Measurements from ENCODE around the gene THNSL1.
A peak's percentile ranks its signal among the peaks of the same experiment; 100 is the strongest.
"Not testable (repeated sequence)": the region's sequence is repeated elsewhere in the genome, so short reads cannot be mapped to it uniquely, and the experiment has no call there.

Gene THNSL1

DNA sequence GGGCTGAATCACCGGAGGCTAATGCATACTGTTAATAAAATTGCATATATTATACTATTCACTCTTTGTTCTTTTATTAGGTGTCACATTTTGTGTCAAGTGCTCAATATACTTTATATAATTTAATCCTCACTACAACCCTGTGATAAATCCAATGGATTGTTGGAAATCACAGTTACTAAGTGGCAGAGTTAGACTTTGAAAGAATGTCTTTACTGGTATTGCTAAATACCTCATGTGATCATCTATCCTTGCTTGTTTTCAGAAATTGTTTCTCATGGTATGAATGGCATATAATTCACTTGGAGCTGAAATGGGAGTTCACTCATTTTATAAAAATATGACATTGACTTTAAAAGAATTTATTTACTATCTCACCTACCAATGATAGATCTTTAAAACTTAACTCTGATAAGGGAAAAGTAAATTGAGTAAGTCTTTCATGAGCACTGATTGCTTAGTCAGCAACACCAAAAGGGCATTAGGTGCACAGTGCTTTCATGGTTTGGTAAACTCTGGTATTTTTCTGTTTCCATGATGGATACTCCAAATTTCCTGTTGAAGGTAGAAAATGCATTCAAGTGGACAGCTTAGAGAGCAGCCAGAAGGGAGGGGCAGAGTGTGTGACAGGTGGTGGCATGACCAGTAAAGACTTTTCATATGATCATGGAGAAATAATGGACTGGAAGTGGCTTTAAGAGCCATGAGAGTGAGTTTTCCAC lies 23.0 kb upstream of the THNSL1 start:
- in situ Hi-C loops (cut with HindIII; ENCODE audit: low sequenced_read_pairs): no loop called here
- TF ChIP-seq, protein P1, sequence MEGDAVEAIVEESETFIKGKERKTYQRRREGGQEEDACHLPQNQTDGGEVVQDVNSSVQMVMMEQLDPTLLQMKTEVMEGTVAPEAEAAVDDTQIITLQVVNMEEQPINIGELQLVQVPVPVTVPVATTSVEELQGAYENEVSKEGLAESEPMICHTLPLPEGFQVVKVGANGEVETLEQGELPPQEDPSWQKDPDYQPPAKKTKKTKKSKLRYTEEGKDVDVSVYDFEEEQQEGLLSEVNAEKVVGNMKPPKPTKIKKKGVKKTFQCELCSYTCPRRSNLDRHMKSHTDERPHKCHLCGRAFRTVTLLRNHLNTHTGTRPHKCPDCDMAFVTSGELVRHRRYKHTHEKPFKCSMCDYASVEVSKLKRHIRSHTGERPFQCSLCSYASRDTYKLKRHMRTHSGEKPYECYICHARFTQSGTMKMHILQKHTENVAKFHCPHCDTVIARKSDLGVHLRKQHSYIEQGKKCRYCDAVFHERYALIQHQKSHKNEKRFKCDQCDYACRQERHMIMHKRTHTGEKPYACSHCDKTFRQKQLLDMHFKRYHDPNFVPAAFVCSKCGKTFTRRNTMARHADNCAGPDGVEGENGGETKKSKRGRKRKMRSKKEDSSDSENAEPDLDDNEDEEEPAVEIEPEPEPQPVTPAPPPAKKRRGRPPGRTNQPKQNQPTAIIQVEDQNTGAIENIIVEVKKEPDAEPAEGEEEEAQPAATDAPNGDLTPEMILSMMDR (IDR thresholded peaks at IDR 0.05; ENCODE audit: low read depth, low read length): no peak
- no peak overlapping the region for H3K4me3 ChIP-seq (ENCODE audit: low read depth, low read length)
- DNase-seq (ENCODE audit: low read depth, low spot score): no peak

DNA sequence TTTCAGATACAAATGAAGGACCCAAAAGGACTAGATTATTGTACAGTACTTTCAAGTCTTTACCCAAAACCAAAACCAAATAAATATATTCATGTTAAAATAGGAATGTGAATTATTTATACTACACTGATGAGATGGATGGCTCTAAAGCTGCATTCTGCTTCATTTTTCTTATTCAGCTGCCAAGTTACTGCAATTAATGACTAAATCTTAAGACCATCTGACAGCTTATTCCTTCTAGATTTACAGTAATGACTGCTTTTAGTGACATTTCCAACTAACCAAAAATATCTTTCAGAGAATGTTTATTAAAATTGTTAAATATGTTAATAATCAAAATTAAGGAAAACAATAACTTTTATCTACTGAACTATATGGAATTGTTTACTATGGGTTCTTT lies 21.3 kb upstream of the THNSL1 start:
- no peak overlapping the region for H3K4me3 ChIP-seq (ENCODE audit: low read depth, low read length)
- TF ChIP-seq, protein P1 (IDR thresholded peaks at IDR 0.05; ENCODE audit: low read depth, low read length): no peak
- no peak for DNase-seq (ENCODE audit: low read depth, low spot score)
- in situ Hi-C loops (cut with HindIII; ENCODE audit: low sequenced_read_pairs): no loop called here

DNA sequence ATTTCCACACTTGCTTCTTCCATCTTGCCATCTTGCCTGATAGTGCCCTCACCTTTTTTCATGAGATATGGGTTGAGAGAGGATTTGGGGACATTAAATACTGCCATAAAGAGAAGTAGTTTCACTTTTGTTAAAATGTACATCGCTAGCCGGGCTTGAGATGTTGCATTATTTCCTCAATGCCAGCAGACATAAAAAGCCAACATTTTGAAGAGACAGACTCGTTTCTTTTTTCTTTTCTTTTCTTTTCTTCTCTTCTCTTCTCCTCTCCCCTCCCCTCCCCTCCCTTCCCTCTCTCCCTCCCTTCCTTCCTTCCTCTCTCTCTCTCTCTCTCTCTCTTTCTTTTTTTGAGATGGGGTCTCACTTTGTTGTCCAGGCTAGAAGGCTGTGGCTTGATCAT lies 18.4 kb upstream of the THNSL1 start:
- TF ChIP-seq, protein P1 (IDR thresholded peaks at IDR 0.05; ENCODE audit: low read depth, low read length): no peak
- no peak for DNase-seq (ENCODE audit: low read depth, low spot score)
- in situ Hi-C loops (cut with HindIII; ENCODE audit: low sequenced_read_pairs): no loop called here

DNA sequence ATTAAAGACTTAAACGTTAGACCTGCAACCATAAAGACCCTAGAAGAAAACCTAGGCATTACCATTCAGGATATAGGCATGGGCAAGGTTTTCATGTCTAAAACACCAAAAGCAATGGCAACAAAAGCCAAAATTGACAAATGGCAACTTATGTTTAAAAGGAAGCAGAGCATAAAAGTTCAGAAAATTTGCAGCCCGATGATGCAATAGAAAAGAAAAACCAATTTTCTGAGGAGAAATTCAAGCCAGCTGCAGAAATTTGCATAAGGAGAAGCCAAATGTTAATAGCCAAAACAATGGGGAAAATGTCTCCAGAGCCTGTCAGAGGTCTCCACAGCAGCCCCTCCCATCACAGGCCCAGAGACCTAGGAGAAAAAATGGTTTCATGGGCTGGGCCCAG lies 4.8 kb upstream of the THNSL1 start:
- DNase-seq (ENCODE audit: low read depth, low spot score); in situ Hi-C loops (cut with HindIII; ENCODE audit: low sequenced_read_pairs); H3K4me3 ChIP-seq (ENCODE audit: low read depth, low read length): not testable (repeated sequence)

More for the DNA sequence above, 18.4 kb upstream of the THNSL1 start:
- no peak overlapping the region for H3K4me3 ChIP-seq (ENCODE audit: low read depth, low read length)

DNA sequence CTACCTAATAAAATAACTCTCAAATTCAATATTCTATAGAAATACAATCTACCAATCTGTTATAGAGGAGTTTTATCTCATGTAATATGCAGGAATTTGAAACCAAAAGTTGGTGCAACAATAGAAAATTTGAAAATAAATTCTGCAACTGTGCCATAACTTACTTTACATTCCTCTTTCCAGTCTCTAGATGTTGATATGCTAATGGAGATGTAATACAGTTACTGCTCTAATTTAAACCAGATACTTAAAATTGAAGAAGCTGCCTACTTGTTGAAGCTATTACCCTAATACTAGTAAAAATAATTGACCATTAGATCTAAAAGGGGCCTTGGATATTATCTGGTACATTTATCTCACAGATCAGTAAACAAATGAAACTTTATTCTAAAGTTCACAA lies 1.8 kb upstream of the THNSL1 start:
- in situ Hi-C loops (cut with HindIII; ENCODE audit: low sequenced_read_pairs): no loop called here
- H3K4me3 ChIP-seq (ENCODE audit: low read depth, low read length): no peak overlapping the region
- DNase-seq (ENCODE audit: low read depth, low spot score): no peak
- TF ChIP-seq, protein P1 (IDR thresholded peaks at IDR 0.05; ENCODE audit: low read depth, low read length): no peak

DNA sequence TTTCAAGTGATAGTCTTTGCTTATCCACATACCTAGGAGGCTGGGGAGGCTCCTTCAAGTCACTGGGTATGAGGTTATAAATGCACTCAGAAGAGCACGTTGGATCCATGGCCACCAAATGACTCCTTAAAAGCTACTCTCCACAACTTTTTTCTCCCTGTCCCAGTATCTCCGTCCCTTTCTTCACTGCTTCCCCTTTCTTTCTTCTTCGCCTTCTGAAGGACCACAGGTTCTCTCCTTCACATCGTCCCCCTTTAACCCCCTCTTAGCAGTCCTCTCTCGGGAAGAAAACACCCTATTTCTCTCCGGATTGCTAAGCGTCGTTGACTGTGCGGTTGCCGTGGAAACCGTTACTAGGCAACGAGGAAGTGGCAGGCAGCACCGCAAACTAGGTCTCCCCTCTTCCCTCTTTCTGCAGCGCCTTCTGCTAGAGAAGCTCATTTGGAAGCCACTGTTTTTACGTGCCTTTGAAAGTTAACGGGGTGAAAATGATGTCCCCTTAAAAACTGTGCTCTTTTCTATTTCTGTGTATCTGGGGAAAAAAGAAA lies 510 bp upstream of the THNSL1 start, which contains the start of gene ENKUR:
Gene ENKUR (minus strand): TSS at position 331 of the 548 bp plus-strand sequence. CDS start 222 bp downstream, at position 109.
- peak within 1 kb of the TSS; percentile 69 for H3K4me3 ChIP-seq (ENCODE audit: low read depth, low read length)
- peak; percentile 95 for DNase-seq (ENCODE audit: low read depth, low spot score)
- in situ Hi-C loops (cut with HindIII; ENCODE audit: low sequenced_read_pairs): no loop called here
- TF ChIP-seq, protein P1 (IDR thresholded peaks at IDR 0.05; ENCODE audit: low read depth, low read length): no peak

DNA sequence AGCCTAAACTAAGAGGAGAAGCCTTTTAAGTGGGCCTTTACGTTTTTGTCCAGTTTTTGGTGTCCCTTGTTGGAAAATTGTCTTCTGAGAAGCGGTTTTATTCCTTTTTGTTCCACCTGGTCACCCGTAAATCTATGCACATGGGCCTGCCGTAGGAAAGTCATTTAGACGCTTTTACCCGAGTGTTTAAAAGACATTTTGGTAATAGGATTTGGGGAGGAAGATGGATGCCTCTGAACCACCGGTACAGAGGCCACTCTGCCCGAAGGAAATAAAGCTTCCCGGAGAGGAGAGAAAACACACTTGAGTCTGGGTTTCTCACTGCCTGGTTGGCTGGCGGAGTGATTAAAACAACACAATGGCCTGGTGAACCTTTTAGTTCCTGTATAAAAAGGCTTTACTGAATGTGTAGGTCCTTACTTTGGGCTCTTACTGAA lies 760 bp downstream of the THNSL1 start:
- TF ChIP-seq, protein P1 (IDR thresholded peaks at IDR 0.05; ENCODE audit: low read depth, low read length): no peak

More for the DNA sequence above, 760 bp downstream of the THNSL1 start:
- DNase-seq (ENCODE audit: low read depth, low spot score): no peak
- H3K4me3 ChIP-seq (ENCODE audit: low read depth, low read length): peak overlapping the region; percentile 69
- in situ Hi-C loops (cut with HindIII; ENCODE audit: low sequenced_read_pairs): no loop called here
